Measurements from ENCODE around the gene GMDS.
A peak's percentile ranks its signal among the peaks of the same experiment; 100 is the strongest.

The GMDS gene

GRCh38 chr6:2134554-2134953, 110.9 kb downstream of the GMDS start:
- no peak for DNase-seq (ENCODE audit: low read depth, low spot score)

- no peak for DNase-seq (ENCODE audit: low read depth, low spot score)
Measured at GRCh38 chr6:2133716-2134310, 111.6 kb downstream of the GMDS start.

- DNase-seq (ENCODE audit: low read depth, low spot score): no peak
Measured at GRCh38 chr6:2132916-2133315, 112.5 kb downstream of the GMDS start.

GRCh38 chr6:2132416-2132815, 113.0 kb downstream of the GMDS start:
- DNase-seq (ENCODE audit: low read depth, low spot score): peak; percentile 36

GRCh38 chr6:2129182-2129621, 116.2 kb downstream of the GMDS start:
- DNase-seq (ENCODE audit: low read depth, low spot score): no peak

- DNase-seq (ENCODE audit: low read depth, low spot score): no peak
Measured at GRCh38 chr6:2127484-2127911, 117.9 kb downstream of the GMDS start.

GRCh38 chr6:2126351-2126750, 119.1 kb downstream of the GMDS start:
- DNase-seq (ENCODE audit: low read depth, low spot score): peak; percentile 54

GRCh38 chr6:2125158-2125557, 120.2 kb downstream of the GMDS start:
- DNase-seq (ENCODE audit: low read depth, low spot score): no peak

GRCh38 chr6:2124260-2124709, 121.1 kb downstream of the GMDS start:
- DNase-seq (ENCODE audit: low read depth, low spot score): peak; percentile 46

- no peak for DNase-seq (ENCODE audit: low read depth, low spot score)
Measured at GRCh38 chr6:2120912-2121311, 124.5 kb downstream of the GMDS start.

GRCh38 chr6:2119275-2119674, 126.1 kb downstream of the GMDS start:
- DNase-seq (ENCODE audit: low read depth, low spot score): no peak

- DNase-seq (ENCODE audit: low read depth, low spot score): no peak
Measured at GRCh38 chr6:2118136-2118535, 127.3 kb downstream of the GMDS start.

GRCh38 chr6:2117447-2117846, 128.0 kb downstream of the GMDS start:
- no peak for DNase-seq (ENCODE audit: low read depth, low spot score)

GRCh38 chr6:2116496-2116895, 128.9 kb downstream of the GMDS start:
- no peak for DNase-seq (ENCODE audit: low read depth, low spot score)

GRCh38 chr6:2114100-2114499, 131.3 kb downstream of the GMDS start:
- DNase-seq (ENCODE audit: low read depth, low spot score): no peak

- DNase-seq (ENCODE audit: low read depth, low spot score): no peak
Measured at GRCh38 chr6:2111162-2111677, 134.2 kb downstream of the GMDS start.

- DNase-seq (ENCODE audit: low read depth, low spot score): no peak
Measured at GRCh38 chr6:2110504-2110903, 134.9 kb downstream of the GMDS start.

- DNase-seq (ENCODE audit: low read depth, low spot score): no peak
Measured at GRCh38 chr6:2109796-2110195, 135.6 kb downstream of the GMDS start.

GRCh38 chr6:2108700-2109306, 136.6 kb downstream of the GMDS start:
- no peak for DNase-seq (ENCODE audit: low read depth, low spot score)

GRCh38 chr6:2104524-2104880, 140.9 kb downstream of the GMDS start:
- DNase-seq (ENCODE audit: low read depth, low spot score): no peak

GRCh38 chr6:2103765-2104523, 141.5 kb downstream of the GMDS start:
- peak; percentile 53 for DNase-seq (ENCODE audit: low read depth, low spot score)

- no peak for DNase-seq (ENCODE audit: low read depth, low spot score)
Measured at GRCh38 chr6:2102966-2103365, 142.4 kb downstream of the GMDS start.

Measured in astrocyte of the hippocampus (primary cell).